HepG2 (cell line): ENCODE data around the gene AKT3. TPM values are rescaled to one million over a fixed set of nuclear protein-coding genes. Genes with fewer than 3 reads are reported as not detected.

Experiments used
- CEBPG ChIP-seq: IDR thresholded peaks from 2 replicates; pipeline ENCODE4 v1.6.1; 2016
- ETV5 ChIP-seq: IDR thresholded peaks from 2 replicates; pipeline ENCODE4 v1.6.1; 2018; ENCODE audit warnings: missing biosample characterization, missing genetic modification reagents, inconsistent platforms, borderline replicate concordance
- FOSL1 ChIP-seq: sonication (generic); formaldehyde crosslinking; IDR thresholded peaks from 2 replicates; pipeline ENCODE4 v1.9.0; 2021; ENCODE audit warnings: missing genetic modification reagents, borderline replicate concordance
- FOSL2 ChIP-seq: sonication (generic); formaldehyde crosslinking; IDR thresholded peaks from 2 replicates; pipeline ENCODE4 v1.4.0; 2020; ENCODE audit warnings: missing genetic modification reagents
- HNRNPL ChIP-seq: fragments of 200-400 bp; formaldehyde crosslinking; IDR thresholded peaks from 2 replicates; pipeline ENCODE4 v1.6.1; 2017; ENCODE audit warnings: mild to moderate bottlenecking, low read depth, low read length
- ISX ChIP-seq: sonication (generic); formaldehyde crosslinking; conservative IDR thresholded peaks from 2 replicates; pipeline ENCODE4 v1.5.0; 2020; ENCODE audit warnings: missing genetic modification reagents
- KLF16 ChIP-seq, 2 experiments: sonication (generic) in 1 of 2; formaldehyde crosslinking in 1 of 2; IDR thresholded peaks; 2 replicates each; pipeline versions ENCODE4 v1.6.1 to v1.8.0; 2016 to 2023; ENCODE audit warnings: missing genetic modification reagents in 2 of 2, missing compliant biosample characterization in 1 of 2
- NCOR1 ChIP-seq: fragments of 200-600 bp; sonication (generic); IDR thresholded peaks from 2 replicates; pipeline ENCODE4 v1.7.0; 2017; ENCODE audit warnings: antibody characterized with exemption, low read length, borderline replicate concordance
- NFE2 ChIP-seq: sonication (generic); formaldehyde crosslinking; IDR thresholded peaks from 2 replicates; pipeline ENCODE4 v1.4.0; 2020; ENCODE audit warnings: missing genetic modification reagents
- PPARG ChIP-seq: conservative IDR thresholded peaks from 2 replicates; pipeline ENCODE4 v1.6.1; 2016; ENCODE audit warnings: missing biosample characterization, missing genetic modification reagents
- THRA ChIP-seq: sonication (generic); formaldehyde crosslinking; IDR thresholded peaks from 2 replicates; pipeline ENCODE4 v1.4.0; 2020; ENCODE audit warnings: missing genetic modification reagents, borderline replicate concordance
- ZBTB25 ChIP-seq: IDR thresholded peaks from 2 replicates; pipeline ENCODE4 v1.6.1; 2018; ENCODE audit warnings: missing genetic modification reagents
- ZBTB26 ChIP-seq: IDR thresholded peaks from 2 replicates; pipeline ENCODE4 v1.6.1; 2016; ENCODE audit warnings: missing compliant biosample characterization, missing genetic modification reagents, borderline replicate concordance
- ZBTB7A ChIP-seq: sonication (generic); formaldehyde crosslinking; IDR thresholded peaks from 2 replicates; pipeline ENCODE4 v1.8.0; 2022; ENCODE audit warnings: mild to moderate bottlenecking, missing genetic modification reagents
- ZNF121 ChIP-seq: sonication (generic); formaldehyde crosslinking; IDR thresholded peaks from 2 replicates; pipeline ENCODE4 v1.5.0; 2020; ENCODE audit warnings: mild to moderate bottlenecking, missing genetic modification reagents
- ZNF282 ChIP-seq: fragments of 450-650 bp; IDR thresholded peaks from 2 replicates; pipeline ENCODE4 v1.6.1; 2018; ENCODE audit not compliant: partially characterized antibody
- ZNF331 ChIP-seq: sonication (generic); formaldehyde crosslinking; IDR thresholded peaks from 2 replicates; pipeline ENCODE4 v1.4.0; 2020; ENCODE audit warnings: missing genetic modification reagents
- ZNF383 ChIP-seq: sonication (generic); formaldehyde crosslinking; IDR thresholded peaks from 2 replicates; pipeline ENCODE4 v1.4.0; 2020; ENCODE audit warnings: missing genetic modification reagents, mild to moderate bottlenecking, borderline replicate concordance
- ZNF431 ChIP-seq: sonication (generic); formaldehyde crosslinking; IDR thresholded peaks from 2 replicates; pipeline ENCODE4 v1.9.0; 2022; ENCODE audit warnings: missing genetic modification reagents, low read depth, mild to moderate bottlenecking, borderline replicate concordance
- ZNF605 ChIP-seq: sonication (generic); formaldehyde crosslinking; IDR thresholded peaks from 2 replicates; pipeline ENCODE4 v1.8.0; 2022; ENCODE audit warnings: mild to moderate bottlenecking, missing genetic modification reagents
- ZNF704 ChIP-seq: sonication (generic); formaldehyde crosslinking; IDR thresholded peaks from 2 replicates; pipeline ENCODE4 v1.8.1; 2023; ENCODE audit warnings: mild to moderate bottlenecking, inconsistent platforms, moderate library complexity, missing genetic modification reagents, borderline replicate concordance
- ZNF850 ChIP-seq: sonication (generic); formaldehyde crosslinking; conservative IDR thresholded peaks from 2 replicates; pipeline ENCODE4 v1.9.0; 2021; ENCODE audit warnings: mild to moderate bottlenecking, missing genetic modification reagents
- polyA plus RNA-seq, 8 experiments: library from polyadenylated mRNA; depleted of rRNA in 3 of 8; stranded (reverse) in 7 of 8; unstranded in 1 of 8; fragments of >200 nt; fragmentation: Illumina TruSeq in 4 of 8; extraction: Trizol in 4 of 8; gene quantifications; 2 replicates each; pipeline versions ENCODE4 v1.2.1 to v1.2.3, GENCODE V29; 2011 to 2016; ENCODE audit warnings: low read depth in 4 of 8, missing spikeins in 1 of 8, mixed read lengths in 1 of 8; ENCODE audit not compliant: insufficient read depth in 1 of 8
- total RNA-seq, 5 experiments: library from RNA; depleted of rRNA; stranded (reverse); fragments of >200 nt; fragmentation: Illumina TruSeq; extraction: Trizol; gene quantifications; 2 replicates each; pipeline ENCODE4 v1.2.3, GENCODE V29; 2016; ENCODE audit warnings: low read depth in 1 of 5
- TF ChIP-seq, protein P1 (sequence below): sonication (generic); formaldehyde crosslinking; IDR thresholded peaks from 2 replicates; pipeline ENCODE4 v1.4.0; 2020; ENCODE audit warnings: missing genetic modification reagents
- TF ChIP-seq, protein P2 (sequence below): sonication (generic); formaldehyde crosslinking; IDR thresholded peaks from 2 replicates; pipeline ENCODE4 v1.5.1; 2020; ENCODE audit warnings: mild to moderate bottlenecking, missing genetic modification reagents, moderate library complexity

The AKT3 gene
- total and polyA plus RNA-seq, 2 of the 13 experiments (the other 11 are each of a cell fraction or from before 2014, with no cell fraction given) = 0.07 TPM

DNA sequence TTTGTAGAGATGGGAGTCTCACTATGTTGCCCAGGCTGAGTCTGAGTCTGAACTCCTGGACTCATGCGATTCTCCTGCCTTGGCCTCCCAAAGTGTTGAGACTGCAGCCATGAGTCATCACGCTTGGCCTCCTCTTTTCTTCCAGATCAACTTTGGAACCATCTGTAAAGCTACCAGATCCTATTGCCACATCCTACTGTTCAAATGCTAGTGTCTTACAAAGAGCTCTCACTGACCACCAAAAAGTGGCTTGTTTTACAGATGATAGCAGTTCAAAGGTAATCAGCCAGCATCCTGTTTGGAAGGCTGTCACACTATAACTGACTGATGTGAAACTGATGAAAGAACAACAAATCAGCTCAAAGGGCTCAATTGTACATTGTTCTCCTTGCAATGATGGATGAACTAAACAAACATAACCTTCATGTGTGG lies 221.6 kb downstream of the AKT3 start (continued):
- TF ChIP-seq, protein P1, sequence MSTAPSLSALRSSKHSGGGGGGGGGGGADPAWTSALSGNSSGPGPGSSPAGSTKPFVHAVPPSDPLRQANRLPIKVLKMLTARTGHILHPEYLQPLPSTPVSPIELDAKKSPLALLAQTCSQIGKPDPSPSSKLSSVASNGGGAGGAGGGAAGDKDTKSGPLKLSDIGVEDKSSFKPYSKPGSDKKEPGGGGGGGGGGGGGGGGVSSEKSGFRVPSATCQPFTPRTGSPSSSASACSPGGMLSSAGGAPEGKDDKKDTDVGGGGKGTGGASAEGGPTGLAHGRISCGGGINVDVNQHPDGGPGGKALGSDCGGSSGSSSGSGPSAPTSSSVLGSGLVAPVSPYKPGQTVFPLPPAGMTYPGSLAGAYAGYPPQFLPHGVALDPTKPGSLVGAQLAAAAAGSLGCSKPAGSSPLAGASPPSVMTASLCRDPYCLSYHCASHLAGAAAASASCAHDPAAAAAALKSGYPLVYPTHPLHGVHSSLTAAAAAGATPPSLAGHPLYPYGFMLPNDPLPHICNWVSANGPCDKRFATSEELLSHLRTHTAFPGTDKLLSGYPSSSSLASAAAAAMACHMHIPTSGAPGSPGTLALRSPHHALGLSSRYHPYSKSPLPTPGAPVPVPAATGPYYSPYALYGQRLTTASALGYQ (CRISPR knock-in tag) = no peak
- no peak for TF ChIP-seq ZBTB25 (CRISPR knock-in tag)
- no peak for TF ChIP-seq ZNF383
- TF ChIP-seq FOSL1 = peak; percentile 75; the same call in 1 of the 2 replicates
- TF ChIP-seq KLF16 (CRISPR knock-in tag; IDR thresholded peaks at IDR 0.05) = peak in 1 of 2 experiments; percentile 22; a peak in 1 of 4 replicates
- TF ChIP-seq ZNF431 (CRISPR knock-in tag) = no peak
- TF ChIP-seq HNRNPL = no peak
- TF ChIP-seq ZBTB7A (CRISPR knock-in tag) = no peak
- peak; percentile 67; the same call in 1 of the 2 replicates for TF ChIP-seq ETV5 (CRISPR knock-in tag)
- TF ChIP-seq THRA = no peak
- TF ChIP-seq, protein P2, sequence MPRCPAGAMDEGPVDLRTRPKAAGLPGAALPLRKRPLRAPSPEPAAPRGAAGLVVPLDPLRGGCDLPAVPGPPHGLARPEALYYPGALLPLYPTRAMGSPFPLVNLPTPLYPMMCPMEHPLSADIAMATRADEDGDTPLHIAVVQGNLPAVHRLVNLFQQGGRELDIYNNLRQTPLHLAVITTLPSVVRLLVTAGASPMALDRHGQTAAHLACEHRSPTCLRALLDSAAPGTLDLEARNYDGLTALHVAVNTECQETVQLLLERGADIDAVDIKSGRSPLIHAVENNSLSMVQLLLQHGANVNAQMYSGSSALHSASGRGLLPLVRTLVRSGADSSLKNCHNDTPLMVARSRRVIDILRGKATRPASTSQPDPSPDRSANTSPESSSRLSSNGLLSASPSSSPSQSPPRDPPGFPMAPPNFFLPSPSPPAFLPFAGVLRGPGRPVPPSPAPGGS (CRISPR knock-in tag) = no peak
- TF ChIP-seq ISX = no peak
- TF ChIP-seq NFE2 (CRISPR knock-in tag) = no peak
- no peak for TF ChIP-seq ZNF605
- peak; percentile 44; the same call in 1 of the 2 replicates for TF ChIP-seq ZBTB26
- no peak for TF ChIP-seq PPARG (CRISPR knock-in tag)
- peak; percentile 97 for TF ChIP-seq FOSL2 (CRISPR knock-in tag)
- TF ChIP-seq ZNF704 (CRISPR knock-in tag) = no peak
- TF ChIP-seq ZNF850 = no peak
- TF ChIP-seq NCOR1 = no peak
- TF ChIP-seq ZNF282 = no peak
- peak; percentile 38; the same call in 1 of the 2 replicates for TF ChIP-seq ZNF331
- TF ChIP-seq CEBPG = peak; percentile 67
- peak; percentile 98 for TF ChIP-seq ZNF121 (CRISPR knock-in tag)
